ENCODE data around the gene OXSM. TPM values are rescaled to one million over a fixed set of nuclear protein-coding genes. Genes with fewer than 3 reads are reported as not detected.

Gene OXSM
- polyA plus RNA-seq, 3 donors = 2.9 to 8.2 (median 4.5) TPM

GRCh38 chr3:25820816-25821486, 31.1 kb downstream of the OXSM start:
- H3K4me3 Mint-ChIP-seq = no peak overlapping the region
- no CpG with 5 or more reads among the region's 4 CpGs for whole genome bisulfite sequencing (ENCODE audit: insufficient coverage)

GRCh38 chr3:25821746-25822573, 32.1 kb downstream of the OXSM start:
- peaks cover 0 to 4% (median 2%) of the 10 kb centered on the region in 3 donors for H3K27me3 Mint-ChIP-seq (ENCODE audit: low read depth in 3 of 3)
- H3K79me2 ChIP-seq (ENCODE audit: insufficient read depth, low read length) = no peaks in the 10 kb centered on the region
- H3K4me2 ChIP-seq (replicated peaks; ENCODE audit: extremely low read depth, low read length, poor library complexity, severe bottlenecking) = no peak overlapping the region
- H3K4me3 ChIP-seq (replicated peaks in 1 of 3; ENCODE audit: low read depth in 2 of 3, low read length in 3 of 3) = no peak overlapping the region
- TF ChIP-seq, protein P1, sequence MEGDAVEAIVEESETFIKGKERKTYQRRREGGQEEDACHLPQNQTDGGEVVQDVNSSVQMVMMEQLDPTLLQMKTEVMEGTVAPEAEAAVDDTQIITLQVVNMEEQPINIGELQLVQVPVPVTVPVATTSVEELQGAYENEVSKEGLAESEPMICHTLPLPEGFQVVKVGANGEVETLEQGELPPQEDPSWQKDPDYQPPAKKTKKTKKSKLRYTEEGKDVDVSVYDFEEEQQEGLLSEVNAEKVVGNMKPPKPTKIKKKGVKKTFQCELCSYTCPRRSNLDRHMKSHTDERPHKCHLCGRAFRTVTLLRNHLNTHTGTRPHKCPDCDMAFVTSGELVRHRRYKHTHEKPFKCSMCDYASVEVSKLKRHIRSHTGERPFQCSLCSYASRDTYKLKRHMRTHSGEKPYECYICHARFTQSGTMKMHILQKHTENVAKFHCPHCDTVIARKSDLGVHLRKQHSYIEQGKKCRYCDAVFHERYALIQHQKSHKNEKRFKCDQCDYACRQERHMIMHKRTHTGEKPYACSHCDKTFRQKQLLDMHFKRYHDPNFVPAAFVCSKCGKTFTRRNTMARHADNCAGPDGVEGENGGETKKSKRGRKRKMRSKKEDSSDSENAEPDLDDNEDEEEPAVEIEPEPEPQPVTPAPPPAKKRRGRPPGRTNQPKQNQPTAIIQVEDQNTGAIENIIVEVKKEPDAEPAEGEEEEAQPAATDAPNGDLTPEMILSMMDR (IDR thresholded peaks at IDR 0.05) = no peak
- H3K9me3 ChIP-seq (replicated peaks in 1 of 2; ENCODE audit: control insufficient read depth in 1 of 2, insufficient read depth in 1 of 2, low read length in 2 of 2) = no peaks in the 10 kb centered on the region
- no peak overlapping the region for H3K9ac ChIP-seq (ENCODE audit: insufficient read depth, low read length, poor library complexity, severe bottlenecking)
- no peak overlapping the region for H3K27ac ChIP-seq (ENCODE audit: low read depth in 1 of 2, low read length in 2 of 2)
- H2AFZ ChIP-seq (ENCODE audit: insufficient read depth, low read depth, low read length, poor library complexity, severe bottlenecking) = no peak overlapping the region
- H3K36me3 ChIP-seq (replicated peaks in 1 of 2; ENCODE audit: control insufficient read depth in 1 of 2, insufficient read depth in 2 of 2, low read length in 2 of 2) = no peaks in the 10 kb centered on the region
- no peaks in the 10 kb centered on the region for H3K4me1 ChIP-seq (ENCODE audit: control insufficient read depth in 1 of 2, insufficient read depth in 2 of 2, low read length in 2 of 2)
- intact Hi-C loops (cut with micrococcal nuclease) = no loop called here
- peaks cover 1% of the 10 kb centered on the region for H3K4me1 Mint-ChIP-seq
- no peaks in the 10 kb centered on the region for H4K20me1 ChIP-seq (ENCODE audit: insufficient read depth, low read length)
- WGBS (ENCODE audit: insufficient coverage) = no CpG with 5 or more reads among the region's 4 CpGs
- H3K27me3 ChIP-seq (ENCODE audit: control insufficient read depth in 2 of 2, insufficient read depth in 2 of 2, low read length in 2 of 2) = no peaks in the 10 kb centered on the region
- H3K36me3 Mint-ChIP-seq = no peaks in the 10 kb centered on the region
- H3K4me3 Mint-ChIP-seq = no peak overlapping the region
- H3K27ac Mint-ChIP-seq = no peak overlapping the region
- H3K9me3 Mint-ChIP-seq = no peaks in the 10 kb centered on the region
- DNase-seq = no peak

More at GRCh38 chr3:25820816-25821486, 31.1 kb downstream of the OXSM start:
- H3K4me2 ChIP-seq (replicated peaks; ENCODE audit: extremely low read depth, low read length, poor library complexity, severe bottlenecking) = no peak overlapping the region
- no peaks in the 10 kb centered on the region for H3K4me1 ChIP-seq (ENCODE audit: control insufficient read depth in 1 of 2, insufficient read depth in 2 of 2, low read length in 2 of 2)
- H3K27me3 ChIP-seq (ENCODE audit: control insufficient read depth in 2 of 2, insufficient read depth in 2 of 2, low read length in 2 of 2) = no peaks in the 10 kb centered on the region
- Mint-ChIP-seq H3K4me1 (no peaks in the 10 kb centered on the region), H3K9me3 (no peaks in the 10 kb centered on the region), H3K27me3 (ENCODE audit: low read depth in 3 of 3) (peaks cover 0 to 2% (median 0%) of the 10 kb centered on the region in 3 donors), H3K36me3 (no peaks in the 10 kb centered on the region), H3K27ac (no peak overlapping the region)
- no peaks in the 10 kb centered on the region for H3K79me2 ChIP-seq (ENCODE audit: insufficient read depth, low read length)
- H3K4me3 ChIP-seq (replicated peaks in 1 of 3; ENCODE audit: low read depth in 2 of 3, low read length in 3 of 3) = no peak overlapping the region
- no peaks in the 10 kb centered on the region for H4K20me1 ChIP-seq (ENCODE audit: insufficient read depth, low read length)
- H3K9ac ChIP-seq (ENCODE audit: insufficient read depth, low read length, poor library complexity, severe bottlenecking) = no peak overlapping the region
- no peaks in the 10 kb centered on the region for H3K9me3 ChIP-seq (replicated peaks in 1 of 2; ENCODE audit: control insufficient read depth in 1 of 2, insufficient read depth in 1 of 2, low read length in 2 of 2)
- DNase-seq = no peak
- H3K36me3 ChIP-seq (replicated peaks in 1 of 2; ENCODE audit: control insufficient read depth in 1 of 2, insufficient read depth in 2 of 2, low read length in 2 of 2) = no peaks in the 10 kb centered on the region
- no peak overlapping the region for H2AFZ ChIP-seq (ENCODE audit: insufficient read depth, low read depth, low read length, poor library complexity, severe bottlenecking)
- no peak overlapping the region for H3K27ac ChIP-seq (ENCODE audit: low read depth in 1 of 2, low read length in 2 of 2)
- intact Hi-C loops (cut with micrococcal nuclease) = no loop called here
- TF ChIP-seq, protein P1 (IDR thresholded peaks at IDR 0.05) = no peak

All from CD14-positive monocyte (primary cell).